ACC112 (cell line): ENCODE results near the gene RUBCN.
"Not testable (repeated sequence)": the region's sequence is repeated elsewhere in the genome, so short reads cannot be mapped to it uniquely, and the experiment has no call there.

Source experiments
- H2AFZ ChIP-seq: fragments of 200-600 bp; sonication (generic); one replicate; pipeline ENCODE4 v1.6.0; 2017; ENCODE audit warnings: antibody characterized with exemption, low read length; ENCODE audit not compliant: unreplicated experiment
- H3K27ac ChIP-seq: fragments of 200-600 bp; sonication (generic); 2 replicates; pipeline ENCODE4 v1.5.1; 2014; ENCODE audit warnings: low read depth, mild to moderate bottlenecking, antibody characterized with exemption, low read length, moderate library complexity
- H3K27me3 ChIP-seq: fragments of 200-600 bp; sonication (generic); 2 replicates; pipeline ENCODE4 v1.6.1; 2014; ENCODE audit warnings: mild to moderate bottlenecking, antibody characterized with exemption, low read length, moderate library complexity, mixed read lengths; ENCODE audit not compliant: insufficient read depth
- H3K36me3 ChIP-seq: fragments of 200-600 bp; sonication (generic); 2 replicates; pipeline ENCODE4 v1.6.1; 2016; ENCODE audit warnings: mild to moderate bottlenecking, antibody characterized with exemption, low read length, moderate library complexity, mixed read lengths; ENCODE audit not compliant: insufficient read depth
- H3K4me1 ChIP-seq: fragments of 200-600 bp; sonication (generic); one replicate; pipeline ENCODE4 v1.6.1; 2016; ENCODE audit warnings: low read length, mixed read lengths; ENCODE audit not compliant: insufficient read depth, unreplicated experiment, control insufficient read depth
- H3K4me3 ChIP-seq: fragments of 200-600 bp; sonication (generic); 2 replicates; pipeline ENCODE4 v1.5.1; 2014; ENCODE audit warnings: mild to moderate bottlenecking, low read depth, low read length
- H3K79me2 ChIP-seq: fragments of 200-600 bp; sonication (generic); one replicate; pipeline ENCODE4 v1.6.0; 2016; ENCODE audit warnings: low read length; ENCODE audit not compliant: control insufficient read depth, unreplicated experiment, insufficient read depth

The RUBCN gene

DNA sequence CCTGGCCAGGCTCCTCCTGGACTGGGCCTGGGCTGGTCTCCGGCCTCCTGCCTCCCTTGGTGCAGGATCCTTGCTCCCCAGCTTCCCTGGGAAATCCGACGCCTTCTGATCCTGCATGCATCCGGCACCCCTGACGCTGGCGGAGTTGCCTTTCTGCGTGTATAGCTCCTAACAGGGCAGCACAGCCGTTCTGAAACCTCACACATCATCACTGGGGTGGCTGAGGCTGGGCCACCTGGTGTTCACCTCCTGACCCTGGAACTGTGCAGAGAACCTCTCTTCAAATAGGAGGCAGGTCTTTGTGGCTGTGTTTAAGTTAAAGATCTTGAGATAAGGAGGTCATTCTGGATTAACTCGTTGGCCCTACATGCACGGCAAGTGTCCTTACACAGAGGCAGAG lies 77.6 kb downstream of the RUBCN start:
- H3K4me1 ChIP-seq, H3K79me2 ChIP-seq, H3K27ac ChIP-seq, H3K4me3 ChIP-seq, H2AFZ ChIP-seq, H3K27me3 ChIP-seq, H3K36me3 ChIP-seq: not testable (repeated sequence)

DNA sequence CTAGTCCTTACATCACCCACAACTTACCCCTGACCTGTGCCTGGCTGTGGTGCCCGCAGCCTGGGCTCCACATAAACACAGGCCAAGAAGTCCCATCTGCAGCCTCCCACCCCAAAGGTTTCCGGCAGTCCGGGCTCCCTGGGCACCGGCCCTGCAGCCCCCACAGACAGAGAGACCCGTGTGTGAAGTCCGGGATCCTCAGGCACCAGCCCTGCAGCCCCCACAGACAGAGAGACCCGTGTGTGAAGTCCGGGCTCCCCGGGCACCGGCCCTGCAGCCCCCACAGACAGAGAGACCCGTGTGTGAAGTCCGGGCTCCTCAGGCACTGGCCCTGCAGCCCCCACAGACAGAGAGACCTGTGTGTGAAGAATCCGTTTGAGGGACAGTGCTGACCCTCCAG lies 78.0 kb downstream of the RUBCN start:
- not testable (repeated sequence) for H3K4me1 ChIP-seq, H3K27ac ChIP-seq, H3K36me3 ChIP-seq, H3K4me3 ChIP-seq, H2AFZ ChIP-seq, H3K27me3 ChIP-seq, H3K79me2 ChIP-seq

GRCh38 chr3:197657541-197658292 lies 79.0 kb downstream of the RUBCN start:
- H3K79me2 ChIP-seq, H3K4me1 ChIP-seq, H3K4me3 ChIP-seq, H3K36me3 ChIP-seq, H3K27ac ChIP-seq, H3K27me3 ChIP-seq, H2AFZ ChIP-seq: not testable (repeated sequence)

DNA sequence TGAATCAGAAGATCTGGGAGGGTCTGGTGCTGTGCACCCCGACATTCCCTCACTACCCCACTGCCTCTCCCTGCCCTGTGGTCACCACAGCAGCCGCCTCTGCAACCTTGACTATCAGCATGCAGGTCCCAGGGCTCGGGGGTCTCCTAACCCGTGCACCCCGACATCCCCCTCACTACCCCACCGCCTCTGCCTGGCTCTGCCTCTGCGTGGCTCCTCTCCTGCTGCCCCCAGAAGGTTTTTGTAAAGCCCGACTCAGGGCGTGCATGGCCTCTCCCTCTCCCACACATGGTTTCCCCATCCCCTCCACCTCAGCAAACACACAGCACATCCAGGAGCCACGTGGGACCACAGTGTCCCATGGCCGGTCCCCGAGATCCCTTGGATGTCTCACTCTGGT lies 79.7 kb downstream of the RUBCN start:
- not testable (repeated sequence) for H3K27me3 ChIP-seq, H3K4me1 ChIP-seq, H3K27ac ChIP-seq, H3K79me2 ChIP-seq, H2AFZ ChIP-seq, H3K4me3 ChIP-seq, H3K36me3 ChIP-seq

GRCh38 chr3:197656129-197656528 lies 80.6 kb downstream of the RUBCN start:
- not testable (repeated sequence) for H2AFZ ChIP-seq, H3K27me3 ChIP-seq, H3K4me3 ChIP-seq, H3K27ac ChIP-seq, H3K4me1 ChIP-seq, H3K79me2 ChIP-seq, H3K36me3 ChIP-seq

DNA sequence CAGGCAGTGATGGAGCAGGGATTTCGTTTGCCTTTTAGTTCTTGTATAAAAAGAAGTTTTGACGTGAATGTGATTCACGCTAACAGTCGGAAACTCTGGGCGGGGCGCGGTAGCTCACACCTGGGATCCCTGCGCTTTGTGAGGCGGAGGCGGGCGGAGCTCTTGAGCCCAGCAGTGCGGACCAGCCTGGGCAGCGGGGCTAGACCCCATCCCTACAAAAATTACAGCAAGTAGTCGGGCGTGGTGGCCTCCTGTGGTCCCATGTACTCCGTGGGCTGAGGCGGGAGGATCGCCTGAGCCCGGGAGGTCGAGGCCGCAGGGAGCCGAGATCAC lies 81.7 kb downstream of the RUBCN start:
- H2AFZ ChIP-seq, H3K79me2 ChIP-seq, H3K27ac ChIP-seq, H3K4me3 ChIP-seq, H3K36me3 ChIP-seq, H3K4me1 ChIP-seq, H3K27me3 ChIP-seq: not testable (repeated sequence)

- peak overlapping the region; percentile 71 for H3K4me3 ChIP-seq
- H3K4me1 ChIP-seq, H3K27ac ChIP-seq, H3K36me3 ChIP-seq, H3K27me3 ChIP-seq, H2AFZ ChIP-seq, H3K79me2 ChIP-seq: not testable (repeated sequence)
These were observed 82.4 kb downstream of the RUBCN start for GRCh38 chr3:197654090-197654997.

GRCh38 chr3:197652860-197653259 lies 83.8 kb downstream of the RUBCN start:
- H3K4me3 ChIP-seq, H3K36me3 ChIP-seq, H3K27ac ChIP-seq, H3K79me2 ChIP-seq, H3K4me1 ChIP-seq, H3K27me3 ChIP-seq, H2AFZ ChIP-seq: not testable (repeated sequence)

DNA sequence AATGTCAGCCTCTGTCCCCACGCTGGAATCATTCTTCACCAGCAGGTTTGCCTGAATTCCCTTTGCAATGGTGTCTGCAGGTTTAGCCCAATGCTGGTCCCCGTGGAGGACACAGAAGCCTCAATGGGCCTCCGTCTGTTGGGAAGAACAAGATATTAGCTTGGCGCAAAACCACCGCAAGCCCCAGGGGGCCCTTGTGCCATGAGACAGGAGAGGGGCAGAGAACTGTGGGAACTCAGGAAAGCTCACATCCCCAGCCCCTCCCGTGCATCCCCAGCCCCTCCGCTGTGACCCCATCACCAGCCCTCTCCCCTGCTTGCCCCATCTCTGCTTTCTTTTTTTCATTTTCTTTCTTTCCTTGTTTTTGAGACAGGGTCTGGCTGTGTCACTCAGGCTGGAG lies 89.1 kb downstream of the RUBCN start:
- not testable (repeated sequence) for H2AFZ ChIP-seq, H3K4me1 ChIP-seq, H3K27ac ChIP-seq, H3K79me2 ChIP-seq, H3K27me3 ChIP-seq, H3K36me3 ChIP-seq, H3K4me3 ChIP-seq

- not testable (repeated sequence) for H3K36me3 ChIP-seq, H3K27ac ChIP-seq, H3K79me2 ChIP-seq, H2AFZ ChIP-seq, H3K4me1 ChIP-seq, H3K27me3 ChIP-seq, H3K4me3 ChIP-seq
These were observed 89.5 kb downstream of the RUBCN start for GRCh38 chr3:197647191-197647590.

DNA sequence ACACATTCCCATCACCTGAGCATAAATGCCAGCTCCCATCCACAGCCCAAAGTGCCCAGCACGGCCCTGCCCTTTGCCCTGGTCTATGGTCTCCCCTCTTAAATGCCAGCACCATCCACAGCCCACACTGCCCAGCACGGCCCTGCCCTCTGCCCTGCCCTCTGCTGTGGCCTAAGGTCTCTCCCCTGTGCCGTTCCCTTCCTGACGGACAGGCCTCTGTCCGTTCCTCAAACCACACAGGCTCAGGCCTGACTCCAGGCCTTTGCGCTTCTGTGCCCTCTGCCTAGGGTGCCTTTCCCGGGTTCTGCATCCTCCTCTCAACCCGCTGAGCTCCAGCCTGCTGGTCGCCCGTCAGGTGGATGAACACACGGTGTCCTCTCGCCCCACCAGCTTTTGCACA lies 90.4 kb downstream of the RUBCN start:
- H3K79me2 ChIP-seq, H3K4me3 ChIP-seq, H3K27ac ChIP-seq, H3K27me3 ChIP-seq, H3K36me3 ChIP-seq, H3K4me1 ChIP-seq, H2AFZ ChIP-seq: not testable (repeated sequence)
